ENCODE results near the gene EMX2. TPM values are rescaled to one million over a fixed set of nuclear protein-coding genes. Genes with fewer than 3 reads are reported as not detected.
A peak's percentile ranks its signal among the peaks of the same experiment; 100 is the strongest.

Gene EMX2
- total and polyA plus RNA-seq, 10 of the 15 experiments (the other 5 are each of a cell fraction or from before 2014, with no cell fraction given): 0.12 TPM; not detected in 9

- ChIA-PET POLR2A (no interaction called here), CTCF (interaction anchor here (0.7 to 1.6 kb wide), 5 partner anchors 10 to 140 kb away, joined by 3 to 8 read pairs (median 4); no protein-coding TSS in a partner anchor)
- no peak for DNase-seq (ENCODE audit: low read depth, low spot score)
These were observed 5.4 kb downstream of the EMX2 start for GRCh38 chr10:117547716-117548668.

More at GRCh38 chr10:117547716-117548668, 5.4 kb downstream of the EMX2 start:
- no peak overlapping the region for H3K4me2 ChIP-seq (ENCODE audit: control insufficient read depth, insufficient read depth)
- WGBS (ENCODE audit: insufficient coverage, insufficient replicate concordance, low lambda C conversion rate, missing lambda C conversion rate): 13% methylated on average over 32 of the region's 32 CpGs
- SMC1A ChIA-PET (ENCODE audit: uncharacterized antibody, unreplicated experiment): interaction anchor here (0.6 to 1.9 kb wide), 9 partner anchors 9 to 343 kb away, joined by 3 to 11 read pairs (median 5); no protein-coding TSS in a partner anchor
- no peaks in the 10 kb centered on the region for H3K79me2 ChIP-seq (ENCODE audit: control insufficient read depth, insufficient read depth, low read length)
- H3K4me1 ChIP-seq (ENCODE audit: control insufficient read depth, insufficient read depth, low read length): no peaks in the 10 kb centered on the region
- peaks cover 40 to 47% of the 10 kb centered on the region in 2 experiments for H3K27me3 ChIP-seq (replicated peaks in 1 of 2; ENCODE audit: control insufficient read depth in 2 of 2, insufficient read depth in 2 of 2, low read length in 1 of 2)
- no peak overlapping the region for H3K4me3 ChIP-seq
- no peaks in the 10 kb centered on the region for H3K36me3 ChIP-seq (ENCODE audit: control insufficient read depth in 2 of 2, insufficient read depth in 2 of 2, low read length in 1 of 2)
- TF ChIP-seq PBX3 (IDR thresholded peaks at IDR 0.05; ENCODE audit: insufficient replicate concordance, low read depth, low read length) (peak; percentile 61), POLR2AphosphoS5 (IDR thresholded peaks at IDR 0.05; ENCODE audit: low read length) (no peak), PKNOX1 (IDR thresholded peaks at IDR 0.05) (peak; percentile 88)
- RAD21 ChIA-PET (ENCODE audit: unreplicated experiment): interaction anchor here (0.5 to 2.3 kb wide), 7 partner anchors 9 to 316 kb away, joined by 3 to 14 read pairs (median 4); no protein-coding TSS in a partner anchor
- no peak overlapping the region for H2AFZ ChIP-seq (ENCODE audit: control insufficient read depth, low read depth, low read length)
- H3K9ac ChIP-seq (ENCODE audit: control insufficient read depth, insufficient read depth, low read length): no peak overlapping the region
- ATAC-seq: peak; percentile 55
- no peak overlapping the region for H3K27ac ChIP-seq (ENCODE audit: control insufficient read depth, insufficient read depth)
- no peaks in the 10 kb centered on the region; the same call in 1 of the 2 replicates for H4K20me1 ChIP-seq (ENCODE audit: control insufficient read depth, insufficient read depth)
- intact Hi-C loops (cut with micrococcal nuclease; ENCODE audit: unreplicated experiment) (loop anchor here (10.0 kb wide), 2 partner anchors 107 to 137 kb away; no protein-coding TSS in a partner anchor), in situ Hi-C loops (cut with MboI) (no loop called here)
- BruUV-seq (replicated peaks): no TSS peak
- H3K9me3 ChIP-seq (replicated peaks; ENCODE audit: control insufficient read depth, insufficient read depth, low read length): no peaks in the 10 kb centered on the region; the same call in 2 of the 3 replicates
- no peak for FAIRE-seq

Measured in GM12878 (cell line).